H9 (cell line): ENCODE data around the gene FAM156A. TPM values are rescaled to one million over a fixed set of nuclear protein-coding genes. Genes with fewer than 3 reads are reported as not detected.

Experiments
- DNase-seq: peaks from one replicate; pipeline ENCODE4 v3.0.0-alpha.2; 2017
- H2AFZ ChIP-seq: one replicate; pipeline ENCODE4 v1.6.1; 2013; ENCODE audit warnings: mild to moderate bottlenecking, low read length, control low read depth, moderate library complexity
- H2AK5ac ChIP-seq: 2 replicates; pipeline ENCODE4 v1.6.1; 2013; ENCODE audit warnings: low read length, control low read depth, mixed read lengths; ENCODE audit not compliant: insufficient read length
- H2BK120ac ChIP-seq: one replicate; pipeline ENCODE4 v1.6.1; 2013; ENCODE audit warnings: low read depth, mild to moderate bottlenecking, low read length, control low read depth, inconsistent platforms; ENCODE audit not compliant: poor library complexity, severe bottlenecking
- H2BK12ac ChIP-seq: 2 replicates; pipeline ENCODE4 v1.6.1; 2013; ENCODE audit warnings: low read length, control low read depth, mixed read lengths, low read depth; ENCODE audit not compliant: insufficient read length
- H2BK15ac ChIP-seq: 2 replicates; pipeline ENCODE4 v1.6.1; 2013; ENCODE audit warnings: low read depth, low read length, control low read depth
- H2BK20ac ChIP-seq: one replicate; pipeline ENCODE4 v1.6.1; 2013; ENCODE audit warnings: low read depth, mild to moderate bottlenecking, low read length, control low read depth, inconsistent platforms; ENCODE audit not compliant: poor library complexity, severe bottlenecking
- H2BK5ac ChIP-seq: 2 replicates; pipeline ENCODE4 v1.6.1; 2013; ENCODE audit warnings: low read length, control low read depth, mixed read lengths; ENCODE audit not compliant: insufficient read length
- H3K14ac ChIP-seq: 2 replicates; pipeline ENCODE4 v1.6.1; 2013; ENCODE audit warnings: low read length, control low read depth; ENCODE audit not compliant: insufficient read depth
- H3K18ac ChIP-seq: 2 replicates; pipeline ENCODE4 v1.6.1; 2013; ENCODE audit warnings: low read depth, mild to moderate bottlenecking, mixed read lengths, low read length, control low read depth; ENCODE audit not compliant: insufficient read length
- H3K23ac ChIP-seq: 2 replicates; pipeline ENCODE4 v1.6.1; 2013; ENCODE audit warnings: low read length, control low read depth, mixed read lengths, low read depth; ENCODE audit not compliant: insufficient read length
- H3K23me2 ChIP-seq: 2 replicates; pipeline ENCODE4 v1.6.1; 2013; ENCODE audit warnings: low read depth, mild to moderate bottlenecking, mixed read lengths, low read length, control low read depth; ENCODE audit not compliant: insufficient read length, poor library complexity, severe bottlenecking
- H3K27ac ChIP-seq: 2 replicates; pipeline ENCODE4 v1.5.1; 2013; ENCODE audit warnings: low read length, control low read depth, mixed read lengths, low read depth; ENCODE audit not compliant: insufficient read length
- H3K27me3 ChIP-seq: 2 replicates; pipeline ENCODE4 v1.6.1; 2013; ENCODE audit warnings: low read length, control low read depth, inconsistent platforms; ENCODE audit not compliant: insufficient read depth
- H3K4ac ChIP-seq: 2 replicates; pipeline ENCODE4 v1.6.1; 2013; ENCODE audit warnings: low read depth, mild to moderate bottlenecking, control low read depth, inconsistent platforms, low read length, moderate library complexity
- H3K4me1 ChIP-seq: 2 replicates; pipeline ENCODE4 v1.6.1; 2013; ENCODE audit warnings: low read length, control low read depth, inconsistent platforms; ENCODE audit not compliant: insufficient read depth
- H3K4me2 ChIP-seq: 2 replicates; pipeline ENCODE4 v1.6.1; 2013; ENCODE audit warnings: low read length, control low read depth, mixed read lengths; ENCODE audit not compliant: insufficient read length, insufficient read depth
- H3K56ac ChIP-seq: 2 replicates; pipeline ENCODE4 v1.6.1; 2013; ENCODE audit warnings: low read depth, mild to moderate bottlenecking, mixed read lengths, low read length, control low read depth; ENCODE audit not compliant: insufficient read length
- H3K79me1 ChIP-seq: 2 replicates; pipeline ENCODE4 v1.6.1; 2013; ENCODE audit warnings: low read depth, mild to moderate bottlenecking, moderate library complexity, low read length, control low read depth, inconsistent platforms; ENCODE audit not compliant: insufficient read depth, poor library complexity, severe bottlenecking
- H3K79me2 ChIP-seq: 2 replicates; pipeline ENCODE4 v1.6.1; 2013; ENCODE audit warnings: low read length, control low read depth, inconsistent platforms; ENCODE audit not compliant: insufficient read depth
- H3K9ac ChIP-seq: 2 replicates; pipeline ENCODE4 v1.6.1; 2013; ENCODE audit warnings: low read length, control low read depth, mixed read lengths; ENCODE audit not compliant: insufficient read length; ENCODE audit errors: extremely low read depth
- H3K9me3 ChIP-seq: one replicate; pipeline ENCODE4 v1.6.1; 2013; ENCODE audit warnings: low read depth, low read length, inconsistent platforms; ENCODE audit not compliant: control insufficient read depth
- H3T11ph ChIP-seq: one replicate; pipeline ENCODE4 v1.6.1; 2013; ENCODE audit warnings: mild to moderate bottlenecking, low read length, control low read depth, inconsistent platforms
- H4K20me1 ChIP-seq: one replicate; pipeline ENCODE4 v1.6.1; 2013; ENCODE audit not compliant: control insufficient read depth, insufficient read length, insufficient read depth
- H4K5ac ChIP-seq: 2 replicates; pipeline ENCODE4 v1.6.1; 2013; ENCODE audit warnings: low read depth, mild to moderate bottlenecking, mixed read lengths, low read length, control low read depth; ENCODE audit not compliant: insufficient read length
- H4K8ac ChIP-seq: replicated peaks from 2 replicates; pipeline ENCODE4 v1.6.1; 2013; ENCODE audit warnings: low read length, control low read depth, mixed read lengths, low read depth; ENCODE audit not compliant: insufficient read length
- H4K91ac ChIP-seq: 2 replicates; pipeline ENCODE4 v1.6.1; 2013; ENCODE audit warnings: low read depth, mild to moderate bottlenecking, moderate library complexity, mixed read lengths, low read length, control low read depth; ENCODE audit not compliant: insufficient read length
- H3K27ac Mint-ChIP-seq, 3 experiments: 2 replicates in 2 of 3; 3 replicates in 1 of 3; pipeline ENCODE4 v1.8.0; 2020 to 2021; ENCODE audit warnings: mixed read lengths in 3 of 3, mild to moderate bottlenecking in 1 of 3, moderate library complexity in 1 of 3
- H3K27me3 Mint-ChIP-seq: 2 replicates; pipeline ENCODE4 v1.8.0; 2021; ENCODE audit warnings: low read depth, mild to moderate bottlenecking, moderate library complexity, mixed read lengths
- H3K36me3 Mint-ChIP-seq, 3 experiments: 2 replicates in 2 of 3; 3 replicates in 1 of 3; pipeline ENCODE4 v1.8.0; 2020 to 2021; ENCODE audit warnings: low read depth in 3 of 3, mixed read lengths in 3 of 3; ENCODE audit not compliant: insufficient read depth in 1 of 3
- H3K4me1 Mint-ChIP-seq, 2 experiments: 2 replicates each; pipeline ENCODE4 v1.8.0; 2020; ENCODE audit warnings: mixed read lengths in 2 of 2
- H3K4me3 Mint-ChIP-seq, 2 experiments: 2 replicates in 1 of 2; 3 replicates in 1 of 2; pipeline ENCODE4 v1.8.0; 2020 to 2021; ENCODE audit warnings: mild to moderate bottlenecking in 2 of 2, mixed read lengths in 2 of 2, moderate library complexity in 1 of 2
- H3K9me3 Mint-ChIP-seq, 2 experiments: 2 replicates in 1 of 2; 3 replicates in 1 of 2; pipeline ENCODE4 v1.8.0; 2020; ENCODE audit warnings: mild to moderate bottlenecking in 2 of 2, mixed read lengths in 2 of 2, moderate library complexity in 1 of 2
- CTCF ChIP-seq: fragments of 200-600 bp; sonication (generic); conservative IDR thresholded peaks from 3 replicates; pipeline ENCODE4 v1.8.0; 2021; ENCODE audit warnings: antibody characterized with exemption, mild to moderate bottlenecking
- WGBS: extraction: QIAGEN DNeasy Blood & Tissue Kit; methylation state at CpG from one replicate; pipeline ENCODE4 v1.1.7; 2013; ENCODE audit warnings: missing lambda C conversion rate, low lambda C conversion rate, mixed read lengths; ENCODE audit not compliant: insufficient read length; ENCODE audit errors: extremely low coverage; 5-methylcytosine and 5-hydroxymethylcytosine counted together
- total RNA-seq: library from RNA; stranded (reverse); gene quantifications from 2 replicates; pipeline ENCODE4 v1.2.1, GENCODE V29; 2021

The FAM156A gene
- total RNA-seq, 1 experiment from 2014 or later, result 15.7 TPM

- Histone ChIP-seq H3T11ph (no peak overlapping the region), H3K23me2 (peaks cover 5% of the 10 kb centered on the region), H3K4ac (no peak overlapping the region), H2AK5ac (no peak overlapping the region), H3K56ac (no peak overlapping the region), H4K20me1 (peaks cover under 1% of the 10 kb centered on the region), H3K9ac (no peak overlapping the region), H2BK5ac (no peak overlapping the region), H2BK12ac (no peak overlapping the region), H3K79me2 (no peaks in the 10 kb centered on the region), H3K79me1 (no peaks in the 10 kb centered on the region), H3K4me1 (no peaks in the 10 kb centered on the region), H3K4me2 (no peak overlapping the region), H4K91ac (no peak overlapping the region), H2AFZ (no peak overlapping the region), H3K14ac (no peak overlapping the region), H3K27me3 (no peaks in the 10 kb centered on the region), H2BK20ac (no peak overlapping the region), H3K23ac (no peak overlapping the region), H4K5ac (no peak overlapping the region), H4K8ac (no peak overlapping the region), H3K27ac (no peak overlapping the region), H3K18ac (no peak overlapping the region), H2BK120ac (no peak overlapping the region), H3K9me3 (peaks cover 23% of the 10 kb centered on the region), H2BK15ac (no peak overlapping the region)
- Mint-ChIP-seq H3K27ac (no peak overlapping the region), H3K9me3 (peaks cover 65 to 78% of the 10 kb centered on the region in 2 experiments), H3K4me3 (no peak overlapping the region), H3K4me1 (peaks cover 8 to 12% of the 10 kb centered on the region in 2 experiments), H3K27me3 (0 out of 2 replicates have a peak, but pooled peaks cover 2% of the 10 kb centered on the region), H3K36me3 (peaks cover 0 to 8% (median 3%) of the 10 kb centered on the region in 3 experiments; a peak in 4 of 7 replicates)
- WGBS, result no CpG with 5 or more reads among the region's 5 CpGs
- no peak for TF ChIP-seq CTCF
- DNase-seq, result no peak
These were observed 32.5 kb upstream of the FAM156A start for GRCh38 chrX:52990848-52991247.
